Caco-2 (cell line): ENCODE results near the gene CDK11B. TPM values are rescaled to one million over a fixed set of nuclear protein-coding genes. Genes with fewer than 3 reads are reported as not detected.
"Not testable (repeated sequence)": the region's sequence is repeated elsewhere in the genome, so short reads cannot be mapped to it uniquely, and the experiment has no call there.

Source experiments
- BruUV-seq: library from RNA; stranded (reverse); fragments of 400-500 nt; replicated peaks from 2 replicates; lab custom pipeline; 2021; lab: Mats Ljungman, UMichigan
- CTCF ChIA-PET: fragments of 300-600 bp; sonication (Branson Sonifier 250); formaldehyde crosslinking; loops from one replicate; lab custom pipeline; 2022; ENCODE audit warnings: antibody characterized with exemption; lab: Charles Lee
- POLR2A ChIA-PET: fragments of 300-600 bp; sonication (Branson Sonifier 250); formaldehyde crosslinking; loops from one replicate; lab custom pipeline; 2022; ENCODE audit warnings: antibody characterized with exemption; lab: Charles Lee
- DNase-seq, 2 experiments: peaks; one replicate each; pipeline versions ENCODE4 v3.0.0 to v3.0.0-alpha.2; 2020 to 2022
- H3K27me3 ChIP-seq: replicated peaks from 2 replicates; pipeline ENCODE4 v1.6.0; 2011; ENCODE audit warnings: low read length; ENCODE audit not compliant: control insufficient read depth, insufficient read depth
- H3K36me3 ChIP-seq: 2 replicates; pipeline ENCODE4 v1.5.1; 2011; ENCODE audit warnings: low read length; ENCODE audit not compliant: control insufficient read depth, insufficient read depth
- H3K4me1 ChIP-seq: fragments of 250-450 bp; sonication (Bioruptor Pico); 2 replicates; pipeline ENCODE4 v1.5.1; 2020; ENCODE audit warnings: mild to moderate bottlenecking
- H3K4me3 ChIP-seq: 2 replicates; pipeline ENCODE4 v1.5.1; 2011; ENCODE audit warnings: low read depth, mild to moderate bottlenecking, control low read depth, low read length
- H3K9me3 ChIP-seq: fragments of 250-450 bp; sonication (Bioruptor Pico); 2 replicates; pipeline ENCODE4 v1.5.1; 2020; ENCODE audit warnings: mild to moderate bottlenecking, moderate library complexity
- H3K27ac Mint-ChIP-seq: one replicate; pipeline ENCODE4 v1.8.0; 2022; ENCODE audit warnings: mixed read lengths; ENCODE audit not compliant: unreplicated experiment
- H3K27me3 Mint-ChIP-seq: one replicate; pipeline ENCODE4 v1.8.0; 2022; ENCODE audit warnings: mixed read lengths; ENCODE audit not compliant: insufficient read depth, unreplicated experiment
- H3K36me3 Mint-ChIP-seq: one replicate; pipeline ENCODE4 v1.8.0; 2022; ENCODE audit warnings: mild to moderate bottlenecking, mixed read lengths; ENCODE audit not compliant: insufficient read depth, unreplicated experiment
- H3K4me1 Mint-ChIP-seq: one replicate; pipeline ENCODE4 v1.8.0; 2022; ENCODE audit warnings: low read depth, mixed read lengths; ENCODE audit not compliant: unreplicated experiment
- H3K4me3 Mint-ChIP-seq: one replicate; pipeline ENCODE4 v1.8.0; 2022; ENCODE audit warnings: mild to moderate bottlenecking, moderate library complexity, mixed read lengths; ENCODE audit not compliant: unreplicated experiment
- H3K9me3 Mint-ChIP-seq: one replicate; pipeline ENCODE4 v1.8.0; 2022; ENCODE audit warnings: mixed read lengths; ENCODE audit not compliant: unreplicated experiment
- intact Hi-C: fragments of 100-400 bp; cut with micrococcal nuclease; formaldehyde crosslinking; loops from one replicate; pipeline ENCODE4 v1.10.0; 2022; ENCODE audit not compliant: unreplicated experiment
- total RNA-seq: library from RNA; stranded (reverse); gene quantifications from 2 replicates; pipeline ENCODE4 v1.2.3, GENCODE V29; 2022

Gene CDK11B
- total RNA-seq, 1 experiment from 2014 or later: 30.2 TPM

GRCh38 chr1:1647567-1648241 lies 11.1 kb downstream of the CDK11B start:
- H3K36me3 Mint-ChIP-seq: peaks cover 64% of the 10 kb centered on the region
- H3K4me3 ChIP-seq, H3K27ac Mint-ChIP-seq, BruUV-seq, H3K4me1 ChIP-seq, H3K9me3 Mint-ChIP-seq, POLR2A ChIA-PET, H3K4me3 Mint-ChIP-seq, H3K36me3 ChIP-seq, CTCF ChIA-PET, H3K9me3 ChIP-seq, H3K27me3 Mint-ChIP-seq, H3K27me3 ChIP-seq, DNase-seq, H3K4me1 Mint-ChIP-seq: not testable (repeated sequence)
- intact Hi-C loops: loop anchor here (5.0 kb wide), 1 partner anchor 70 kb away; no protein-coding TSS in a partner anchor

GRCh38 chr1:1646326-1646725 lies 12.5 kb downstream of the CDK11B start:
- H3K27ac Mint-ChIP-seq, H3K27me3 Mint-ChIP-seq, DNase-seq, BruUV-seq, H3K9me3 ChIP-seq, H3K4me3 Mint-ChIP-seq, H3K36me3 ChIP-seq, H3K27me3 ChIP-seq, H3K9me3 Mint-ChIP-seq, CTCF ChIA-PET, POLR2A ChIA-PET, H3K4me1 Mint-ChIP-seq, H3K4me1 ChIP-seq, H3K4me3 ChIP-seq: not testable (repeated sequence)
- intact Hi-C loops: loop anchor here (5.0 kb wide), 1 partner anchor 71 kb away; no protein-coding TSS in a partner anchor
- peaks cover 51% of the 10 kb centered on the region for H3K36me3 Mint-ChIP-seq

GRCh38 chr1:1640711-1641461 lies 17.9 kb downstream of the CDK11B start:
- H3K27me3 ChIP-seq, H3K36me3 ChIP-seq, H3K9me3 Mint-ChIP-seq, CTCF ChIA-PET, H3K4me3 ChIP-seq, H3K27me3 Mint-ChIP-seq, intact Hi-C loops, H3K4me1 ChIP-seq, BruUV-seq, POLR2A ChIA-PET, DNase-seq, H3K9me3 ChIP-seq, H3K4me3 Mint-ChIP-seq, H3K27ac Mint-ChIP-seq, H3K4me1 Mint-ChIP-seq: not testable (repeated sequence)
- peaks cover 11% of the 10 kb centered on the region for H3K36me3 Mint-ChIP-seq

- H3K4me3 ChIP-seq, H3K4me3 Mint-ChIP-seq, H3K36me3 ChIP-seq, H3K27me3 Mint-ChIP-seq, H3K4me1 ChIP-seq, DNase-seq, H3K27me3 ChIP-seq, H3K27ac Mint-ChIP-seq, H3K4me1 Mint-ChIP-seq, CTCF ChIA-PET, intact Hi-C loops, BruUV-seq, H3K36me3 Mint-ChIP-seq, H3K9me3 ChIP-seq, POLR2A ChIA-PET, H3K9me3 Mint-ChIP-seq: not testable (repeated sequence)
Observed at GRCh38 chr1:1640081-1640480, 18.7 kb downstream of the CDK11B start.

GRCh38 chr1:1639368-1639767 lies 19.4 kb downstream of the CDK11B start:
- H3K27me3 Mint-ChIP-seq, H3K27ac Mint-ChIP-seq, H3K4me3 ChIP-seq, DNase-seq, H3K9me3 ChIP-seq, intact Hi-C loops, H3K36me3 ChIP-seq, CTCF ChIA-PET, H3K4me1 ChIP-seq, H3K36me3 Mint-ChIP-seq, BruUV-seq, H3K9me3 Mint-ChIP-seq, H3K27me3 ChIP-seq, POLR2A ChIA-PET, H3K4me3 Mint-ChIP-seq, H3K4me1 Mint-ChIP-seq: not testable (repeated sequence)

GRCh38 chr1:1638528-1638927 lies 20.3 kb downstream of the CDK11B start:
- CTCF ChIA-PET, H3K36me3 Mint-ChIP-seq, DNase-seq, H3K27me3 Mint-ChIP-seq, BruUV-seq, H3K4me1 Mint-ChIP-seq, POLR2A ChIA-PET, H3K36me3 ChIP-seq, H3K27me3 ChIP-seq, H3K27ac Mint-ChIP-seq, H3K9me3 ChIP-seq, intact Hi-C loops, H3K9me3 Mint-ChIP-seq, H3K4me3 Mint-ChIP-seq, H3K4me3 ChIP-seq, H3K4me1 ChIP-seq: not testable (repeated sequence)

GRCh38 chr1:1637479-1637875 lies 21.3 kb downstream of the CDK11B start:
- H3K4me1 ChIP-seq, H3K27me3 Mint-ChIP-seq, H3K9me3 ChIP-seq, POLR2A ChIA-PET, H3K27me3 ChIP-seq, H3K4me3 Mint-ChIP-seq, H3K36me3 Mint-ChIP-seq, intact Hi-C loops, DNase-seq, CTCF ChIA-PET, BruUV-seq, H3K4me1 Mint-ChIP-seq, H3K4me3 ChIP-seq, H3K27ac Mint-ChIP-seq, H3K9me3 Mint-ChIP-seq, H3K36me3 ChIP-seq: not testable (repeated sequence)
